ENCODE data around the gene ZCCHC8.
A peak's percentile ranks its signal among the peaks of the same experiment; 100 is the strongest.
"Not testable (repeated sequence)": the region's sequence is repeated elsewhere in the genome, so short reads cannot be mapped to it uniquely, and the experiment has no call there.

The ZCCHC8 gene

GRCh38 chr12:122499991-122500684 lies 594 bp downstream of the ZCCHC8 start:
- Histone ChIP-seq H3K36me3 (ENCODE audit: insufficient read depth, low read length) (peaks cover 15% of the 10 kb centered on the region), H3K9ac (ENCODE audit: low read depth, low read length) (peak overlapping the region; percentile 94), H3K9me3 (ENCODE audit: control insufficient read depth, insufficient read depth, low read length) (no peaks in the 10 kb centered on the region), H3K4me1 (ENCODE audit: insufficient read depth, low read length) (0 out of 2 replicates have a peak, but pooled peaks cover 6% of the 10 kb centered on the region)

DNA sequence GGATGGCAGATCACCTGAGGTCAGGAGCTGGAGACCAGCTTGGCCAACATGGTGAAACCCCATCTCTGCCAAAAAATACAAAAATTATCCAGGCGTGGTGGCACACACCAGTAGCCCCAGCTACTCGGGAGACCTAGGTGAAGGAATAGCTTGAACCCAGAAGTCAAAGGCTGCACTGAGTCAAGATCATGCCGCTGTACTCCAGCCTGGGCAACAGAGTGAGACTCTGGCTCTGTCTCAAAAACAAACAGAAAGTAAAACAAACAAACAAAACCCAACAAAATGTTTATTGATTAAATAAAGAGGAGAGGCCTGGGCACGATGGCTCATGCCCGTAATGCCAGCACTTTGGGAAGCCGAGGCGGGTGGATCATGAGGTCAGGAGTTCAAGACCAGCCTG lies 5.5 kb downstream of the ZCCHC8 start:
- H3K4me1 ChIP-seq (ENCODE audit: insufficient read depth, low read length) = 0 out of 2 replicates have a peak, but pooled peaks cover 6% of the 10 kb centered on the region
- no peaks in the 10 kb centered on the region for H3K9me3 ChIP-seq (ENCODE audit: control insufficient read depth, insufficient read depth, low read length)
- no peak overlapping the region for H3K9ac ChIP-seq (ENCODE audit: low read depth, low read length)
- H3K36me3 ChIP-seq (ENCODE audit: insufficient read depth, low read length) = no peaks in the 10 kb centered on the region; the same call in 1 of the 2 replicates

GRCh38 chr12:122493222-122493621 lies 7.5 kb downstream of the ZCCHC8 start:
- H3K9ac ChIP-seq (ENCODE audit: low read depth, low read length); H3K4me1 ChIP-seq (ENCODE audit: insufficient read depth, low read length); H3K9me3 ChIP-seq (ENCODE audit: control insufficient read depth, insufficient read depth, low read length): not testable (repeated sequence)
- peaks cover 12% of the 10 kb centered on the region for H3K36me3 ChIP-seq (ENCODE audit: insufficient read depth, low read length)

DNA sequence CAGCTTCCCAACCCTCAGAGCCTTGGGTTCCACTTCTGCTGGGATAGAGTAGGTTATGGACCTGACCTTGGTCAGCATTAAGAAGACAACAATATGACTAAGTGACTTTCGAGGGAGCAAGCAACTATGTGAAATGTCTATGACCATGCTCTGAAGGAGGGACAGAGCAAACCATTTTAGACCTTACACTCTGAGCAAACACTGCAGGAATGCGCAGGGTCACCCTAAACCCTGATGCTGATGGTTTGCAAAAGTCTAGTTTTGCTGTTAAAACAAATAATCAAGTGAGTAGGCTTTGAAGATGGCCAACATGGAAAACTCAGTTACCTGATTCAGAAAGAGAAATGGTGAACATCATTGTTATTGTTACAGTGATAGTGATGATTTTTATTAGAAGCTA lies 8.7 kb downstream of the ZCCHC8 start:
- Histone ChIP-seq H3K9me3 (ENCODE audit: control insufficient read depth, insufficient read depth, low read length) (no peaks in the 10 kb centered on the region), H3K36me3 (ENCODE audit: insufficient read depth, low read length) (peaks cover 16% of the 10 kb centered on the region), H3K4me1 (ENCODE audit: insufficient read depth, low read length) (no peaks in the 10 kb centered on the region), H3K9ac (ENCODE audit: low read depth, low read length) (no peak overlapping the region)

DNA sequence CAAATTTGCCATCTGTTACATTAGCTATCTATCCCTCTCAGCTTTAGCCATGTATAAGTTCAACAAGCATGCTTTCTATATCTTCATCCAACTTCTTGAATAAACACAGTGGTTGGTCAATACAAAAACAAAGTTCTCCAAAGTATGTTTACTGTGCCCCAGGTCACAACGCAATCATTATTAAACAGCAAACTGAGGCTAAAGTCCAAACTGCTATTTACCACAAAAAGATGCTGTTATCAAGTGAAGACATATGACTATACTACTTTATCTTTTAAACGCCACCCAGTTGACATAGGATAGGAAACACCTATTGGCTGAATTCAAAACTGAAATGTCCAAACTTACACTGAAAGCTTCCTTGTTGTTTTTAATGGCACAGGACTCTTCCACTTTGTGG lies 11.7 kb downstream of the ZCCHC8 start:
- Histone ChIP-seq H3K9ac (ENCODE audit: low read depth, low read length) (no peak overlapping the region), H3K36me3 (ENCODE audit: insufficient read depth, low read length) (peaks cover 19% of the 10 kb centered on the region), H3K9me3 (ENCODE audit: control insufficient read depth, insufficient read depth, low read length) (no peaks in the 10 kb centered on the region), H3K4me1 (ENCODE audit: insufficient read depth, low read length) (no peaks in the 10 kb centered on the region)

DNA sequence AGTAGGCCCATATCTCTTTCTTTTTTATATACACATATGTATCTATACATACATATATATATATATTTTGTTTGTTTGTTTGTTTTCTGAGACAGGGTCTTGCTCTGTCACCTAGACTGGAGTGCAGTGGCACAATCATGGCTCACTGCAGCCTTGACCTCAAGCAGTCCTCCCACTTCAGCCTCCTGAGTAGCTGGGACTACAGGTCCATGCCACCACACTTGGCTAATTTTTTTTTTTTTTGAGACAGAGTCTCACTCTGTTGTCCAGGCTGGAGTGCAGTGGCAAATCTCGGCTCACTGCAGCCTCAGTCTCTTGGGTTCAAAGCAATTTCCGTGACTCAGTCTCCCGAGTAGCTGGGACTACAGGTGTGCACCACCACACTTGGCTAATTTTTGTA lies 12.9 kb downstream of the ZCCHC8 start:
- H3K4me1 ChIP-seq (ENCODE audit: insufficient read depth, low read length); H3K9me3 ChIP-seq (ENCODE audit: control insufficient read depth, insufficient read depth, low read length); H3K9ac ChIP-seq (ENCODE audit: low read depth, low read length): not testable (repeated sequence)
- peaks cover 19% of the 10 kb centered on the region for H3K36me3 ChIP-seq (ENCODE audit: insufficient read depth, low read length)

GRCh38 chr12:122486805-122487426 lies 13.8 kb downstream of the ZCCHC8 start:
- H3K9ac ChIP-seq (ENCODE audit: low read depth, low read length) = no peak overlapping the region
- H3K36me3 ChIP-seq (ENCODE audit: insufficient read depth, low read length) = peaks cover 20% of the 10 kb centered on the region
- no peaks in the 10 kb centered on the region for H3K9me3 ChIP-seq (ENCODE audit: control insufficient read depth, insufficient read depth, low read length)
- H3K4me1 ChIP-seq (ENCODE audit: insufficient read depth, low read length) = no peaks in the 10 kb centered on the region

GRCh38 chr12:122486360-122486759 lies 14.4 kb downstream of the ZCCHC8 start:
- H3K9me3 ChIP-seq (ENCODE audit: control insufficient read depth, insufficient read depth, low read length); H3K9ac ChIP-seq (ENCODE audit: low read depth, low read length); H3K4me1 ChIP-seq (ENCODE audit: insufficient read depth, low read length): not testable (repeated sequence)
- peaks cover 25% of the 10 kb centered on the region for H3K36me3 ChIP-seq (ENCODE audit: insufficient read depth, low read length)

GRCh38 chr12:122484385-122484784 lies 16.3 kb downstream of the ZCCHC8 start:
- H3K9ac ChIP-seq (ENCODE audit: low read depth, low read length); H3K4me1 ChIP-seq (ENCODE audit: insufficient read depth, low read length); H3K9me3 ChIP-seq (ENCODE audit: control insufficient read depth, insufficient read depth, low read length): not testable (repeated sequence)
- H3K36me3 ChIP-seq (ENCODE audit: insufficient read depth, low read length) = peaks cover 33% of the 10 kb centered on the region

GRCh38 chr12:122483969-122484368 lies 16.8 kb downstream of the ZCCHC8 start:
- no peaks in the 10 kb centered on the region for H3K9me3 ChIP-seq (ENCODE audit: control insufficient read depth, insufficient read depth, low read length)

DNA sequence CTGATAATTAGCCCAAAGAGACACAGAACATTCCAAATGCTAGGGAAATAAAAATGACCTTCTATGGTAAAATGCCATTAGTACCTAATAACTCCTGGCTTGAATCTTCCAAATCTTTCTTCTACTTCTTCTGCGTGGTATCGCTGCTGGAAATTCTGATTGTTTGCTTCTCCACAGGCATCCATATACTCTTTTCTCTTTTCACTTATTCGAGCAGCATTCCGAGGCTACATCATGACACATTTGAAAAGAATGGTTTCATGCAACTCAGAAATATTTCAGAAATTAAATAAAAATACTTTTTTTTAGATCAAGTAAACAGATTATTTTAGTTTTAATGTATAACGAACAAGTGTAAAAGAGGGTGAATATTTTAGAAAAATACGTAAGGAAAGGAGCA lies 18.9 kb downstream of the ZCCHC8 start:
- Histone ChIP-seq H3K4me1 (ENCODE audit: insufficient read depth, low read length) (no peaks in the 10 kb centered on the region), H3K9ac (ENCODE audit: low read depth, low read length) (no peak overlapping the region), H3K36me3 (ENCODE audit: insufficient read depth, low read length) (peaks cover 30% of the 10 kb centered on the region), H3K9me3 (ENCODE audit: control insufficient read depth, insufficient read depth, low read length) (no peaks in the 10 kb centered on the region)

More at GRCh38 chr12:122483969-122484368, 16.8 kb downstream of the ZCCHC8 start:
- Histone ChIP-seq H3K36me3 (ENCODE audit: insufficient read depth, low read length) (peaks cover 28% of the 10 kb centered on the region), H3K9ac (ENCODE audit: low read depth, low read length) (no peak overlapping the region), H3K4me1 (ENCODE audit: insufficient read depth, low read length) (no peaks in the 10 kb centered on the region)

DNA sequence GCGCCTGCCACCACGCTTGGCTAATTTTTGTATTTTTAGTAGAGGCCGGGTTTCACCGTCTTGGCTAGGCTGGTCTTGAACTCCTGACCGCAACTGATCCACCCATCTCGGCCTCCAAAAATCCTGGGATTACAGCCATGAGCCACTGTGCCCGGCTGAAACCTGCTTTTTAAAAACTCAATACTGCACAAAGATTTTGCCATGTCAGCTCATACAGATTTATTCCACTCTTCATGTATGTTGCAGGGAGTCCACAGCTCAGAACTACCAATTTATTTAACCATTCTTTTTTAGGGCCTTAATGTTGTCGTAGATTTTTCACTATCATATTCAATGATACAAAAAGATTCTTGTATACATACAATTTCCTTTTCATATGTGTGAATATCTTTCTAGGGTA lies 20.0 kb downstream of the ZCCHC8 start:
- no peaks in the 10 kb centered on the region for H3K4me1 ChIP-seq (ENCODE audit: insufficient read depth, low read length)
- no peaks in the 10 kb centered on the region for H3K9me3 ChIP-seq (ENCODE audit: control insufficient read depth, insufficient read depth, low read length)
- H3K9ac ChIP-seq (ENCODE audit: low read depth, low read length) = no peak overlapping the region
- peaks cover 36% of the 10 kb centered on the region for H3K36me3 ChIP-seq (ENCODE audit: insufficient read depth, low read length)

DNA sequence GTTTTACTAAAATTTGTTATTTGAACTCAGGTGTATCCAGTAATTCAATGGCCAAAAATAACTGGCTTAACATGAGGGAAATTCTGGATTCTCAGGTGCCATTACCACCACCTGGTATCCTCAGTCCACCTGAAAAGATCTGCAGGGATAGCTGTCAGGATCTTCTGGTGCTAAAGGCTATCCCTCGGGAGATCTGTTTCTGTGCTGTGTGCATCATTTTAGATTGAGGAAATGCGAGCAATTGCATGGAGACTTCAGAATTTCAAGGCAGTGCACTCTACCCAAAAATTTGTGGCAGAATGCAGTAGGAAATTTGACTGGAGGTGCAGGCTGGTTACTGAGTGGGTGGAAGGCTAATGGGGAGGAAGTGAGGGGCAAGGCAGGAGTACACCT lies 26.4 kb downstream of the ZCCHC8 start:
- H3K4me1 ChIP-seq (ENCODE audit: insufficient read depth, low read length) = no peaks in the 10 kb centered on the region
- H3K36me3 ChIP-seq (ENCODE audit: insufficient read depth, low read length) = peaks cover 32% of the 10 kb centered on the region
- no peaks in the 10 kb centered on the region for H3K9me3 ChIP-seq (ENCODE audit: control insufficient read depth, insufficient read depth, low read length)
- no peak overlapping the region for H3K9ac ChIP-seq (ENCODE audit: low read depth, low read length)

GRCh38 chr12:122473543-122474323 lies 27.0 kb downstream of the ZCCHC8 start:
- Histone ChIP-seq H3K4me1 (ENCODE audit: insufficient read depth, low read length) (no peaks in the 10 kb centered on the region), H3K36me3 (ENCODE audit: insufficient read depth, low read length) (peaks cover 30% of the 10 kb centered on the region)

More at GRCh38 chr12:122473543-122474323, 27.0 kb downstream of the ZCCHC8 start:
- no peak overlapping the region for H3K9ac ChIP-seq (ENCODE audit: low read depth, low read length)
- H3K9me3 ChIP-seq (ENCODE audit: control insufficient read depth, insufficient read depth, low read length) = no peaks in the 10 kb centered on the region

All from ES-I3 (cell line).